Esophagus muscularis mucosa (tissue), 4 donors: Measurements from ENCODE around the gene PLP2. TPM values are rescaled to one million over a fixed set of nuclear protein-coding genes. Genes with fewer than 3 reads are reported as not detected.
"Not testable (repeated sequence)": the region's sequence is repeated elsewhere in the genome, so short reads cannot be mapped to it uniquely, and the experiment has no call there.

Experiments used
- DNase-seq: peaks from one replicate; pipeline ENCODE4 v3.0.0-alpha.2; 2017; ENCODE audit errors: extremely low spot score
- H3K27ac ChIP-seq, 4 donors: fragments of 200-600 bp; sonication (generic); replicated peaks in 1 of 4; 1 replicate in 3 of 4; 2 replicates in 1 of 4; pipeline ENCODE4 v1.5.1; 2016 to 2019; ENCODE audit warnings: mild to moderate bottlenecking in 1 of 4
- H3K27me3 ChIP-seq, 4 donors: fragments of 200-600 bp; sonication (generic); one replicate each; pipeline versions ENCODE4 v1.5.1 to v1.6.0; 2016 to 2019
- H3K36me3 ChIP-seq, 4 donors: fragments of 200-600 bp; sonication (generic); one replicate each; pipeline ENCODE4 v1.5.1; 2016 to 2019
- H3K4me1 ChIP-seq, 4 donors: fragments of 200-600 bp; sonication (generic); one replicate each; pipeline ENCODE4 v1.5.1; 2016 to 2019
- H3K4me3 ChIP-seq, 4 donors: fragments of 200-600 bp; sonication (generic); 1 replicate in 2 of 4; 2 replicates in 2 of 4; pipeline ENCODE4 v1.5.1; 2016 to 2019; ENCODE audit warnings: mild to moderate bottlenecking in 4 of 4, moderate library complexity in 1 of 4
- H3K9me3 ChIP-seq, 4 donors: fragments of 200-600 bp; sonication (generic); 1 replicate in 3 of 4; 2 replicates in 1 of 4; pipeline ENCODE4 v1.5.1; 2016 to 2019
- CTCF ChIP-seq, 3 experiments: fragments of 200-600 bp in 2 of 3; fragments of 450-650 bp in 1 of 3; sonication (generic) in 2 of 3; IDR thresholded peaks; one replicate each; pipeline ENCODE4 v1.5.1; 2017 to 2019; ENCODE audit warnings: antibody characterized with exemption in 3 of 3, mild to moderate bottlenecking in 2 of 3, moderate library complexity in 1 of 3
- EP300 ChIP-seq: sonication (generic); formaldehyde crosslinking; IDR thresholded peaks from one replicate; pipeline ENCODE4 v1.6.1; 2017; ENCODE audit warnings: antibody characterized with exemption
- POLR2A ChIP-seq: fragments of 450-650 bp; IDR thresholded peaks from one replicate; pipeline ENCODE4 v1.6.1; 2017; ENCODE audit warnings: antibody characterized with exemption, moderate library complexity, mild to moderate bottlenecking, low read depth
- POLR2AphosphoS5 ChIP-seq, 2 donors: sonication (generic); formaldehyde crosslinking; IDR thresholded peaks; one replicate each; pipeline ENCODE4 v1.6.1; 2017; ENCODE audit warnings: antibody characterized with exemption in 2 of 2
- WGBS: methylation state at CpG from one replicate; pipeline ENCODE4 v1.1.5; 2018; 5-methylcytosine and 5-hydroxymethylcytosine counted together
- intact Hi-C: fragments of 100-400 bp; cut with DNase I; formaldehyde crosslinking; loops from one replicate; pipeline ENCODE4 v1.15.1; 2023
- total RNA-seq, 4 donors: library from RNA; depleted of rRNA; stranded (reverse); fragments of >200 nt; gene quantifications; one replicate each; pipeline versions ENCODE4 v1.1.0 to v1.2.1, GENCODE V29; 2016

The PLP2 gene
- 100 to 1,000 TPM in 1 of 4 donors, 10 to 100 TPM in 3; 55.3 to 101 (median 76.3) TPM for total RNA-seq

GRCh38 chrX:49171752-49172279 is at the start of gene PLP2:
Gene PLP2 (plus strand): TSS chrX:49171898. CDS start chrX:49172001, 103 bp downstream.
- DNase-seq = no peak

GRCh38 chrX:49122499-49122898 is 49.2 kb upstream of the PLP2 start:
- no peak overlapping the region for H3K27ac ChIP-seq
- peaks cover 6 to 15% (median 11%) of the 10 kb centered on the region in 4 donors for H3K4me1 ChIP-seq
- peak overlapping the region; percentile 67 to 75 (median 71) for H3K4me3 ChIP-seq
- intact Hi-C loops = no loop called here
- no peak for TF ChIP-seq POLR2A
- no peak for TF ChIP-seq CTCF (IDR thresholded peaks at IDR 0.05)
- no peak for TF ChIP-seq EP300
- TF ChIP-seq POLR2AphosphoS5 (IDR thresholded peaks at IDR 0.05) = no peak
- WGBS = 76% methylated on average over 5 of the region's 5 CpGs
- no peak for DNase-seq
- peaks cover 9 to 34% (median 24%) of the 10 kb centered on the region in 4 donors for H3K36me3 ChIP-seq
- H3K9me3 ChIP-seq = no peaks in the 10 kb centered on the region
- H3K27me3 ChIP-seq = no peaks in the 10 kb centered on the region

More at GRCh38 chrX:49171752-49172279, at the start of gene PLP2:
- Histone ChIP-seq H3K4me3 (peak within 1 kb of the TSS; percentile 65 to 72 (median 68)), H3K36me3 (peaks cover 0 to 29% (median 17%) of the 10 kb centered on the region in 4 donors), H3K9me3 (no peaks in the 10 kb centered on the region), H3K4me1 (peaks cover 7 to 50% (median 33%) of the 10 kb centered on the region in 4 donors), H3K27ac (peak within 1 kb of the TSS; percentile 88 to 93 (median 91)), H3K27me3 (no peaks in the 10 kb centered on the region)
- 42% methylated on average over 16 of the region's 46 CpGs for WGBS
- intact Hi-C loops = no loop called here
- TF ChIP-seq POLR2AphosphoS5 (IDR thresholded peaks at IDR 0.05) (peak; percentile 49 to 91), CTCF (IDR thresholded peaks at IDR 0.05) (no peak), EP300 (no peak), POLR2A (peak; percentile 57)

- H3K27ac ChIP-seq, H3K36me3 ChIP-seq, H3K27me3 ChIP-seq, H3K4me1 ChIP-seq, H3K4me3 ChIP-seq, H3K9me3 ChIP-seq, DNase-seq, intact Hi-C loops: not testable (repeated sequence)
- WGBS = 81% methylated on average over 13 of the region's 13 CpGs
Observed at GRCh38 chrX:49127742-49128258, 43.9 kb upstream of the PLP2 start.

GRCh38 chrX:49129427-49129826 is 42.3 kb upstream of the PLP2 start:
- Histone ChIP-seq H3K4me3 (no peak overlapping the region), H3K4me1 (no peaks in the 10 kb centered on the region), H3K27me3 (no peaks in the 10 kb centered on the region), H3K27ac (no peak overlapping the region), H3K9me3 (no peaks in the 10 kb centered on the region), H3K36me3 (no peaks in the 10 kb centered on the region)
- no peak for TF ChIP-seq CTCF (IDR thresholded peaks at IDR 0.05)
- no peak for TF ChIP-seq POLR2A
- no peak for TF ChIP-seq POLR2AphosphoS5 (IDR thresholded peaks at IDR 0.05)
- no peak for TF ChIP-seq EP300
- DNase-seq = no peak
- intact Hi-C loops = no loop called here
- WGBS = 69% methylated on average over 4 of the region's 4 CpGs

GRCh38 chrX:49132275-49132674 is 39.4 kb upstream of the PLP2 start:
- H3K4me1 ChIP-seq, intact Hi-C loops: not testable (repeated sequence)
- 91% methylated on average over 7 of the region's 7 CpGs for WGBS

GRCh38 chrX:49133759-49134158 is 37.9 kb upstream of the PLP2 start:
- Histone ChIP-seq H3K4me1 (no peaks in the 10 kb centered on the region), H3K9me3 (no peaks in the 10 kb centered on the region), H3K36me3 (no peaks in the 10 kb centered on the region), H3K27ac (no peak overlapping the region), H3K27me3 (no peaks in the 10 kb centered on the region), H3K4me3 (no peak overlapping the region)
- WGBS = 100% methylated on average over 1 of the region's 1 CpG
- intact Hi-C loops = no loop called here
- TF ChIP-seq CTCF (IDR thresholded peaks at IDR 0.05) (no peak), EP300 (no peak), POLR2A (no peak), POLR2AphosphoS5 (IDR thresholded peaks at IDR 0.05) (no peak)
- DNase-seq = no peak

More at GRCh38 chrX:49132275-49132674, 39.4 kb upstream of the PLP2 start:
- not testable (repeated sequence) for H3K27ac ChIP-seq, H3K9me3 ChIP-seq, H3K27me3 ChIP-seq, H3K4me3 ChIP-seq, H3K36me3 ChIP-seq, DNase-seq
